Measurements from ENCODE around the gene PLA2G15. TPM values are rescaled to one million over a fixed set of nuclear protein-coding genes. Genes with fewer than 3 reads are reported as not detected.

PLA2G15 gene
- polyA plus RNA-seq, 4 donors: 5.4 to 19.8 (median 6.5) TPM

GRCh38 chr16:68250951-68251350 is 5.8 kb downstream of the PLA2G15 start:
- Histone ChIP-seq H3K27ac (ENCODE audit: low read depth in 1 of 3, low read length in 2 of 3) (no peak overlapping the region), H3K9me3 (ENCODE audit: control insufficient read depth in 2 of 2, insufficient read depth in 1 of 2, low read depth in 1 of 2, low read length in 1 of 2) (no peaks in the 10 kb centered on the region), H3K4me1 (ENCODE audit: control insufficient read depth in 3 of 3, insufficient read depth in 2 of 3, low read depth in 1 of 3, low read length in 2 of 3) (peaks cover 0 to 22% (median 7%) of the 10 kb centered on the region in 3 donors), H3K4me3 (ENCODE audit: low read depth in 1 of 3, low read length in 3 of 3) (no peak overlapping the region), H3K36me3 (ENCODE audit: control insufficient read depth in 3 of 3, insufficient read depth in 2 of 3, low read depth in 1 of 3, low read length in 3 of 3) (peaks cover 0 to 81% (median under 1%) of the 10 kb centered on the region in 3 donors), H3K27me3 (ENCODE audit: control insufficient read depth in 3 of 3, insufficient read depth in 3 of 3, low read length in 3 of 3) (no peaks in the 10 kb centered on the region)
- FAIRE-seq (no peak), DNase-seq (no peak)
- WGBS, 3 donors: 86 to 92% (median 91%) methylated on average over 6 of the region's 6 CpGs

DNA sequence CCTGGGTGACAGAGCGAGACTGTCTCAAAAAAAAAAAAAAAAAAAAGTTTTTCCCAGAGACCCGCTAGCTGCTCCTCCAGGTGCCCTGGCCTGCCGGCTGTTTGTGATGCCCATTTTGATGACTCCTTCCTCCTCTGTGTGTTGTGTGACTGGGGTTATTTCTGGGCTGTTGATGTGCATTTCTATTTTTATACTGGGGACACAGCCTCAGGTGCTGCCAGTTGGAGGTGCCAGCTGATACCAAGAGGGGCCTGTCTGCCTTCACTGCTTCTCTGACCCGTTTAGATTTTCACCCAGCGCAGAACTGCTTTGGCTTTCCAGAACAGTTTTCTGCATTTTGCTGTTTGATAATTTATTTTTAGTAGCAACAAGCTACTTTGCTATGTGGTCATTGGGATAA is 6.7 kb downstream of the PLA2G15 start:
- Histone ChIP-seq H3K4me3 (ENCODE audit: low read depth in 1 of 3, low read length in 3 of 3) (no peak overlapping the region), H3K27ac (ENCODE audit: low read depth in 1 of 3, low read length in 2 of 3) (no peak overlapping the region), H3K4me1 (ENCODE audit: control insufficient read depth in 3 of 3, insufficient read depth in 2 of 3, low read depth in 1 of 3, low read length in 2 of 3) (peaks cover 0 to 14% (median 0%) of the 10 kb centered on the region in 3 donors), H3K9me3 (ENCODE audit: control insufficient read depth in 2 of 2, insufficient read depth in 1 of 2, low read depth in 1 of 2, low read length in 1 of 2) (no peaks in the 10 kb centered on the region), H3K36me3 (ENCODE audit: control insufficient read depth in 3 of 3, insufficient read depth in 2 of 3, low read depth in 1 of 3, low read length in 3 of 3) (peaks cover 0 to 85% (median 2%) of the 10 kb centered on the region in 3 donors), H3K27me3 (ENCODE audit: control insufficient read depth in 3 of 3, insufficient read depth in 3 of 3, low read length in 3 of 3) (no peaks in the 10 kb centered on the region)
- DNase-seq (no peak), FAIRE-seq (no peak)
- 86 to 93% (median 90%) methylated on average over 5 of the region's 5 CpGs for WGBS, 3 donors

- Histone ChIP-seq H3K27me3 (ENCODE audit: control insufficient read depth in 3 of 3, insufficient read depth in 3 of 3, low read length in 3 of 3) (no peaks in the 10 kb centered on the region), H3K4me1 (ENCODE audit: control insufficient read depth in 3 of 3, insufficient read depth in 2 of 3, low read depth in 1 of 3, low read length in 2 of 3) (peaks cover 0 to 14% (median 0%) of the 10 kb centered on the region in 3 donors), H3K27ac (ENCODE audit: low read depth in 1 of 3, low read length in 2 of 3) (no peak overlapping the region), H3K9me3 (ENCODE audit: control insufficient read depth in 2 of 2, insufficient read depth in 1 of 2, low read depth in 1 of 2, low read length in 1 of 2) (no peaks in the 10 kb centered on the region), H3K36me3 (ENCODE audit: control insufficient read depth in 3 of 3, insufficient read depth in 2 of 3, low read depth in 1 of 3, low read length in 3 of 3) (peaks cover 0 to 87% (median 2%) of the 10 kb centered on the region in 3 donors), H3K4me3 (ENCODE audit: low read depth in 1 of 3, low read length in 3 of 3) (no peak overlapping the region)
- no peak for FAIRE-seq
- 87 to 94% (median 88%) methylated on average over 5 of the region's 5 CpGs for WGBS, 3 donors
- no peak for DNase-seq
Measured at GRCh38 chr16:68252383-68252782, 7.2 kb downstream of the PLA2G15 start.

DNA sequence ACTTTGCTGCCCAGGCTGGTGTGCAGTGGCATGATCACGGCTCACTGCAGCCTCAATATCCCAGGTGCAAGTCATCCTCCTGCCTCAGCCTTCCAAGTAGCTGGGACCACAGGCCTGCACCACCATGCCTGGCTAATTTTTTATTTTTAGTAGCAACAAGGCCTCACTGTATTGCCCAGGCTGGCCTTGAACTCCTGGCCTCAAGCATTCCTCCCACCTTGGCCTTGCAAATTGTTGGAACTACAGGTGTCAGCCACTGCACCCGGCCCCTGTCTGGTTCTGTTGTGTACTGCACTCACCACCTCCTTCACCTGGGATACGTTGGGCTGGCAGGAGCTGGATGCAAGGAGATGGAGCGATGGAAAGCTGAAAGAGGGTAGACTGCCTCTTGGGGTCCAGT is 8.5 kb downstream of the PLA2G15 start:
- no peak overlapping the region for H3K4me3 ChIP-seq (ENCODE audit: low read depth in 1 of 3, low read length in 3 of 3)
- H3K4me1 ChIP-seq (ENCODE audit: control insufficient read depth in 3 of 3, insufficient read depth in 2 of 3, low read depth in 1 of 3, low read length in 2 of 3): peaks cover 3 to 19% (median 4%) of the 10 kb centered on the region in 3 donors
- no peak for DNase-seq
- H3K9me3 ChIP-seq (ENCODE audit: control insufficient read depth in 2 of 2, insufficient read depth in 1 of 2, low read depth in 1 of 2, low read length in 1 of 2): no peaks in the 10 kb centered on the region
- H3K36me3 ChIP-seq (ENCODE audit: control insufficient read depth in 3 of 3, insufficient read depth in 2 of 3, low read depth in 1 of 3, low read length in 3 of 3): peaks cover 0 to 80% (median 2%) of the 10 kb centered on the region in 3 donors
- FAIRE-seq: no peak
- no peaks in the 10 kb centered on the region for H3K27me3 ChIP-seq (ENCODE audit: control insufficient read depth in 3 of 3, insufficient read depth in 3 of 3, low read length in 3 of 3)
- 88 to 95% (median 94%) methylated on average over 4 of the region's 4 CpGs for WGBS, 3 donors
- H3K27ac ChIP-seq (ENCODE audit: low read depth in 1 of 3, low read length in 2 of 3): no peak overlapping the region

DNA sequence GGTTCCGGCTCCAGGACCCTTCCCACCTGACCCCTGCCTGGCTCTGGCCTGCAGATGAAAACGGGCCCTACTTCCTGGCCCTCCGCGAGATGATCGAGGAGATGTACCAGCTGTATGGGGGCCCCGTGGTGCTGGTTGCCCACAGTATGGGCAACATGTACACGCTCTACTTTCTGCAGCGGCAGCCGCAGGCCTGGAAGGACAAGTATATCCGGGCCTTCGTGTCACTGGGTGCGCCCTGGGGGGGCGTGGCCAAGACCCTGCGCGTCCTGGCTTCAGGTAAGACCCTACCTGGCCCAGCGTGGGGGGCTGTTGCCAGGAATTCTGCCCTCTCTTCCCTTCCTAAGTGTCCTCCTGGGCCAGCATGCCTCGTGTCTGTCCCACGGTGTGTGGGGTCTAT is 10.5 kb downstream of the PLA2G15 start:
- FAIRE-seq: no peak
- no peak for DNase-seq
- H3K9me3 ChIP-seq (ENCODE audit: control insufficient read depth in 2 of 2, insufficient read depth in 1 of 2, low read depth in 1 of 2, low read length in 1 of 2): no peaks in the 10 kb centered on the region
- no peak overlapping the region for H3K27ac ChIP-seq (ENCODE audit: low read depth in 1 of 3, low read length in 2 of 3)
- no peak overlapping the region for H3K4me3 ChIP-seq (ENCODE audit: low read depth in 1 of 3, low read length in 3 of 3)
- peaks cover 0 to 83% (median 6%) of the 10 kb centered on the region in 3 donors for H3K36me3 ChIP-seq (ENCODE audit: control insufficient read depth in 3 of 3, insufficient read depth in 2 of 3, low read depth in 1 of 3, low read length in 3 of 3)
- WGBS, 3 donors: 92 to 96% (median 93%) methylated on average over 18 of the region's 18 CpGs
- H3K4me1 ChIP-seq (ENCODE audit: control insufficient read depth in 3 of 3, insufficient read depth in 2 of 3, low read depth in 1 of 3, low read length in 2 of 3): peaks cover 3 to 22% (median 4%) of the 10 kb centered on the region in 3 donors
- H3K27me3 ChIP-seq (ENCODE audit: control insufficient read depth in 3 of 3, insufficient read depth in 3 of 3, low read length in 3 of 3): no peaks in the 10 kb centered on the region

GRCh38 chr16:68257251-68257905 is 12.2 kb downstream of the PLA2G15 start:
- 36 to 64% (median 48%) methylated on average over 6 of the region's 6 CpGs for WGBS, 3 donors
- FAIRE-seq (no peak), DNase-seq (peak; percentile 33 to 53)
- peaks cover 3 to 22% (median 4%) of the 10 kb centered on the region in 3 donors for H3K4me1 ChIP-seq (ENCODE audit: control insufficient read depth in 3 of 3, insufficient read depth in 2 of 3, low read depth in 1 of 3, low read length in 2 of 3)
- H3K27me3 ChIP-seq (ENCODE audit: control insufficient read depth in 3 of 3, insufficient read depth in 3 of 3, low read length in 3 of 3): no peaks in the 10 kb centered on the region
- peaks cover 0 to 74% (median 6%) of the 10 kb centered on the region in 3 donors for H3K36me3 ChIP-seq (ENCODE audit: control insufficient read depth in 3 of 3, insufficient read depth in 2 of 3, low read depth in 1 of 3, low read length in 3 of 3)
- H3K4me3 ChIP-seq (ENCODE audit: low read depth in 1 of 3, low read length in 3 of 3): no peak overlapping the region
- no peaks in the 10 kb centered on the region for H3K9me3 ChIP-seq (ENCODE audit: control insufficient read depth in 2 of 2, insufficient read depth in 1 of 2, low read depth in 1 of 2, low read length in 1 of 2)
- H3K27ac ChIP-seq (ENCODE audit: low read depth in 1 of 3, low read length in 2 of 3): peak overlapping the region in 2 of 3 donors; percentile 64 to 77

GRCh38 chr16:68257906-68258800 is 13.0 kb downstream of the PLA2G15 start:
- no peaks in the 10 kb centered on the region for H3K9me3 ChIP-seq (ENCODE audit: control insufficient read depth in 2 of 2, insufficient read depth in 1 of 2, low read depth in 1 of 2, low read length in 1 of 2)
- no peaks in the 10 kb centered on the region for H3K27me3 ChIP-seq (ENCODE audit: control insufficient read depth in 3 of 3, insufficient read depth in 3 of 3, low read length in 3 of 3)
- peaks cover 0 to 66% (median 6%) of the 10 kb centered on the region in 3 donors for H3K36me3 ChIP-seq (ENCODE audit: control insufficient read depth in 3 of 3, insufficient read depth in 2 of 3, low read depth in 1 of 3, low read length in 3 of 3)
- peak overlapping the region in 2 of 3 donors; percentile 64 to 77 for H3K27ac ChIP-seq (ENCODE audit: low read depth in 1 of 3, low read length in 2 of 3)
- WGBS, 3 donors: 37 to 59% (median 53%) methylated on average over 13 of the region's 13 CpGs
- no peak overlapping the region for H3K4me3 ChIP-seq (ENCODE audit: low read depth in 1 of 3, low read length in 3 of 3)
- peaks cover 3 to 23% (median 4%) of the 10 kb centered on the region in 3 donors for H3K4me1 ChIP-seq (ENCODE audit: control insufficient read depth in 3 of 3, insufficient read depth in 2 of 3, low read depth in 1 of 3, low read length in 2 of 3)
- FAIRE-seq (no peak), DNase-seq (peak; percentile 68 to 92)

DNA sequence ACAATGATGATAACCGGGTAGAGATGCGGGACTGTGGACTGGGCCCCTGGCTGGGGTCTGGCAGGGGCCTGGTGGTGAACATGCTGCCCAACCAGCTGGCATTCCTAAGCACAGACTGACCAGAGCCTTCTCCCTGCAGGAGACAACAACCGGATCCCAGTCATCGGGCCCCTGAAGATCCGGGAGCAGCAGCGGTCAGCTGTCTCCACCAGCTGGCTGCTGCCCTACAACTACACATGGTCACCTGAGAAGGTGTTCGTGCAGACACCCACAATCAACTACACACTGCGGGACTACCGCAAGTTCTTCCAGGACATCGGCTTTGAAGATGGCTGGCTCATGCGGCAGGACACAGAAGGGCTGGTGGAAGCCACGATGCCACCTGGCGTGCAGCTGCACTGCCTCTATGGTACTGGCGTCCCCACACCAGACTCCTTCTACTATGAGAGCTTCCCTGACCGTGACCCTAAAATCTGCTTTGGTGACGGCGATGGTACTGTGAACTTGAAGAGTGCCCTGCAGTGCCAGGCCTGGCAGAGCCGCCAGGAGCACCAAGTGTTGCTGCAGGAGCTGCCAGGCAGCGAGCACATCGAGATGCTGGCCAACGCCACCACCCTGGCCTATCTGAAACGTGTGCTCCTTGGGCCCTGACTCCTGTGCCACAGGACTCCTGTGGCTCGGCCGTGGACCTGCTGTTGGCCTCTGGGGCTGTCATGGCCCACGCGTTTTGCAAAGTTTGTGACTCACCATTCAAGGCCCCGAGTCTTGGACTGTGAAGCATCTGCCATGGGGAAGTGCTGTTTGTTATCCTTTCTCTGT is 14.0 kb downstream of the PLA2G15 start:
- FAIRE-seq (no peak), DNase-seq (no peak)
- Histone ChIP-seq H3K36me3 (ENCODE audit: control insufficient read depth in 3 of 3, insufficient read depth in 2 of 3, low read depth in 1 of 3, low read length in 3 of 3) (peaks cover 0 to 57% (median 6%) of the 10 kb centered on the region in 3 donors), H3K27ac (ENCODE audit: low read depth in 1 of 3, low read length in 2 of 3) (no peak overlapping the region), H3K9me3 (ENCODE audit: control insufficient read depth in 2 of 2, insufficient read depth in 1 of 2, low read depth in 1 of 2, low read length in 1 of 2) (no peaks in the 10 kb centered on the region), H3K4me3 (ENCODE audit: low read depth in 1 of 3, low read length in 3 of 3) (no peak overlapping the region), H3K27me3 (ENCODE audit: control insufficient read depth in 3 of 3, insufficient read depth in 3 of 3, low read length in 3 of 3) (no peaks in the 10 kb centered on the region), H3K4me1 (ENCODE audit: control insufficient read depth in 3 of 3, insufficient read depth in 2 of 3, low read depth in 1 of 3, low read length in 2 of 3) (peaks cover 3 to 31% (median 4%) of the 10 kb centered on the region in 3 donors)
- 94 to 97% (median 95%) methylated on average over 27 of the region's 27 CpGs for WGBS, 3 donors
